Stimulated activated CD4-positive, alpha-beta T cell treated with anti-CD3 and anti-CD28 coated beads, Interleukin-1b, Interleukin-23, amount 100 ng/mL, for 4 hours (primary cell): ENCODE measurements around the gene SMIM23.

Experiments
- DNase-seq, 2 donors: peaks; one replicate each; pipeline ENCODE4 v3.0.0-alpha.2; 2020; ENCODE audit warnings: low read depth in 2 of 2

The SMIM23 gene

DNA sequence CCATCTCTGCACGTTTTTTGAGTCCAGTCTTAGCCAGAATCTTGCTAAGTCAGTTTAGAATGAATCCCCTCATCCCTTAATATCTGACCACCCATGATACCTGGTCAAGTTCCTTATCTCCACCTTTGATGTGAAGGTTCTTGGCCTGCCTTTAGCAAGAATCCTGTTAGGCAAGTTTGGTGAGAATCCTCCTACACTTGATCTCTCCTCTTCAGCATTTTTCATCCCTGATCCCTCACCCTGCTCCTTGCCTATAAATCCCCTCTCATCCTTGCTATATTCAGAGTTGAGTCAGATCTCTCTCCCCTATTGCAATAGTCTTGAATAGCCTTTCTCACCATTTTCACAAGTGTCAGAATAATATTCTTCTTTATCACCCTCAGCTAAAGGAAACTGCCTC is 31.0 kb downstream of the SMIM23 start:
- no peak for DNase-seq

DNA sequence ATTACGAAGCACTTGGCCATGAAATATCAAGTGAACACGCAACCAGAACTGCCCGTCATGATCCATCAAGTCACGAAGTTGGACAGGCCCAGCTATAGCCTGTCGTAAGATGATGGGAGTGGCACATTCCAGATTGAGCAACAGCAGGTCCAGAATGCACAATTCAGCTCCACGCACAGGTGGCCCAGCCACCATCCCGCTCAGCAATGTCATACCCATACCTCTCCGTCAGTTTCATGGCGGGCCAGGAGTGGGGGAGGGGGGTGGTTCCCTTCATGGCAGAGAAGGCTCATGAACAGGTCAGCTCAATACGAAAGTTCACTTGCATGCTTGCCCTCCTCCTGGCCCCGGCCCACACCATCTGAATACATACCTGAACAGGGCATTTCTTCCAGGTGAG is 34.9 kb downstream of the SMIM23 start:
- DNase-seq: no peak

DNA sequence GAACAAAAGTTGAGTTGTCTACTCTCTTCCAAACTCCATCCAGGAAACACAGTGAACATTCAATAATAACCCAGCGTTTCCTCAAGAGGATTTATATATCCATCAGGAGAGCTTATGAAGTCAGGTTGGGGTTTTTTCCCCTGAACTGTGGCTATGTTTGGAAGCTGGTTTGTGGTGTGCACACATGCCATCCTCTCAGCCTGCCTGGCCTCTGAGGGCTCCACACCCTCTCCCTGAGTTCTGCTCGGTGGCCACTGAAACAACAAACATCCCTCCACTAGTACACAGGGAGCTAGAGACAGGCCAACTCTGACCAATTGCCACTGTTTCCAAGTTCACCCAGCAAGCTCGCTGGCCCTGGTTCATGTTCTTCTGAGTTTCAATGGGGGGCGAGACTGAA is 35.7 kb downstream of the SMIM23 start:
- no peak for DNase-seq

DNA sequence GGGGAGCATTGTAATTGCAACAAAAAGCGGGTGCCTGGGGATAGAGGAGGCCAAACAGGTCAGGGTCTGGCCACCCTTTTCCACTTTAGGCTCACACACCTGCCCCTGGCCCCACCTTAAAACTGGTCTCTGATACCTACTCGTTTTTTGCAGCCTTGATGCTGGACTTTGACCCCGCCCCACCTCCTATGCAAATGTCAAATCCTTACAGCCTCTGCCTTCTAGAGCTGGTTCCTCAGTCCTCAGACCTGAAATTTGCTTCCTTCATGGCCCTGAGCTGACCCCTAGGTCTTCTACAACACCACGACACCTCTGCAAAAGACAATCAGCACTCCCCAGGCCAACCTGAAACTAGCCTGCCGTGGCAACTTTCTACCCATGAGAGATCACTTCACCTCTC is 37.7 kb downstream of the SMIM23 start:
- DNase-seq: no peak

DNA sequence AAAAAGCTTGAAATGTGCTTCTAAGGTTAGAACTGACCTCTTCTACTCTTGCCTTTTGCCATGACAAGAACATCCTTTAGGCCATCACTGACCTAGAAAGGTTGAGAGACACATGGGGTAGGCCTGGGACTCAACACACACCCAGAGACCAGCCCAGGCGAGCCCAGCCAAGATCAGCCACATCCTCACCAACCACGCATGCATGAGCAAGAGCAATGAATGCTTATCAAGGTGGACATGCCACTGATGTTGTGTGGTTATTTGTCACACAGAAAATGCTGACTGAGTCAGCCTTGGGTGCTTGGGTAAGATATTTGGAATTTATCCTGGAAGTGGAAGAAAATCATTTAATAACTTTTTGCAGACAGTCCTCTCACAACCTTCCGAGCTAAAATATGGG is 39.4 kb downstream of the SMIM23 start:
- no peak for DNase-seq

DNA sequence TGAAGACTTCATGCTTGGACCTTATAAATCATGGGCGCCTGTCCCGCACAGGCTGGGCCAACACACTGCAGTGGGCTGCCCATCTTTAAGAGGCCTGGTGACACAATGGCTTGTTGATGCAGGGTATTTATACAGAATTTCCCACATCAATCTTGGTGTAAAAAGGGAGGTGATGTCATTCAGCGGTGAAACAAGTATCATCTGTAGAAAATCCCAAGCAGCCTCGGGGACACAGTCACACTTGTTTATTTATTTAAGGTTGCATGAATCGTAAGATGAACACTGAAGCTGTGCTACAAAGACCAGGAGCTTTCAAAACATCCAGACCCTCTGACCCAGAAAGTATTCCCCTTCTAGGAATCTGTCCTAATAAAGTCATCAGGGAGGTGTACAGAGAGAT is 40.5 kb downstream of the SMIM23 start:
- no peak for DNase-seq

DNA sequence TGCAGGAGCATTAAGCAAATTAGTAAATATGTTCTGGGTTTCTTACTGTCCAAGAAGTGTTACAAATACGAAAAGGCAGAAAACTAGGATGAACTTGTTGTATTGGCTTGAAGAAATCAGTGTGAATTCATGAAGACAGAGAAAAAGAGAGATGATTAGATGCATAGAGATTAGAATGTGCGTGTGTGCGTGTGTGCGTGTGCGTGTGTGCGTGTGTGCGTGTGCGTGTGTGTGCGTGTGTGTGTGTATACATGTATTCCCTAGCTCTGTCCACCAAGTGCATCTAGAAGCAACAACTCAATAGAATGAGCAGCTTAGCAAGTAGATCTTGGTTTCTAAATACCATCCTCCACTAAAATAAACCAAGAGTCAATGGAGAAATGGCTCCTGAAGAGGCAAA is 41.5 kb downstream of the SMIM23 start:
- DNase-seq: no peak

DNA sequence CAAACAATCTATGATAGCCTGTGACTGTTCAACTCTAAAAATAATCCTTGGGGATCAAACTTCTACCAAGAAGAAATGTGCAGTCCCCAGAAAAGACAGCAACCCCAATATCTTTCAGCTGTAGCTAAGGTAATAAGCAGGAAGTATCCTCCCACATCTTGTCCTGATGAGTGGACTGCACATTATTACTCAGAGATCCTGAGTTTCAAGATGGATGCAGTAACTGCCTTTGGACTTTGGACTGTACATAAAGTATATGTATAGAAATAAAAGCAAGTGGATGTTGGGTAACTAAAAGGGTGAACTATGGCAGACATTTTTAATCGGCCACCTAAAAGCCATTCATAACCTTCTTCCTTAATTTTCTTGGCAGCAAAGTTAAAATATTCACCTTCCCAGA is 45.1 kb downstream of the SMIM23 start:
- no peak for DNase-seq

DNA sequence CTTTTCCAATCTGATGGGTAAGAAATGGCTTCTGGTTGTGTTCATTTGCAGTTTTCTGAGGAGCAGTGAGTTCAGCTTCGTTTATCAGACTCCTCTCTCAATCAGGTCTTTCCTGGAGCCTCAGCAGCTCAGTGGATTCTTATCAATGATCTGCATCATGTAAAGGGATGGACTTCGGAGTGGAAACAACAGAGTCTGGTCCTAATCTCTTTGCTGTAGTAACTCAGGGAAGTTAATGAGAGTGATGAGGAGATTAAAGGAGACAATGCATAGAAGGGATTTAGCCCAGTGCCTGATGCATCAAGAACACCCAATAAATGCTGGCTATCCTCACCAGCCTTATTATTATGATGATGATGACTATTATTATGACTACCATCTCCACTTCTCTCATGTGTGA is 47.2 kb downstream of the SMIM23 start:
- no peak for DNase-seq

DNA sequence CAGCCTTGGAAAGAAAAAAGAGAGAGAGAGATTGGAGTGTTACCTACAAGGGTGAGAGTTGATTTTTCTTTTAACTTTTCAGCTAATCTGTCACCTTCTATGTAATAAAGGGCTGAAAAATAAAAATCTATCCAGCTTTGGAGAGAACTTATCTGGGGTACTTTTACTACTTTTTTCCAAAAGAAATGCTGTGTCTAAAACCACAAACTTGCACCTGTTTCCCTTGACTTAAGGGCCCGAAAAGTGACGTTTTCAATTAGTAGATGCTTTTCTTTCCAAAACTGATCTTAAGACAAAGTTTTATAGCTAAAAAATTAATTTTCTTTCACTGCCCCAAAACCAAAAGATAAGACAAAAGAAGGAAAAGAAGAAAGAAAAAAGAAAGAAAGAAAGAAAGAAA is 48.8 kb downstream of the SMIM23 start:
- DNase-seq: no peak

DNA sequence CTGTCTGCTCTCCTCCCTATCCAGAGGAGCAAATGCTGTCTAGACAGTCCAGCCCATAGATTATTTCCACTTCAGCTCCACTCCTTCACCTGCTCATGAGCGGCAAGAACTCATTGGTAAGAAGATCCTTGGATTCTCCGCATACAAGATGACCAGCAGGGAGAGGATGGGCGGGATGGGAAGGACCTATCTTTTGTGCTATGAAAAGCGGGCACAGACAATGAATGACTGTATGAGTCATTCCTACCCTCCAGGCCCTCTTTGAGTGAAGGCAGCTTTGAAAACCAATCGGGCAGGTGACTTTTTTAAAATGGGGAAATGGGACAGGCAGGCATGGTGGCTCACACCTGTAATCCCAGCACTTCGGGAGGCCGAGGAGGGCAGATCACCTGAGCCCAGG is 49.4 kb downstream of the SMIM23 start:
- no peak for DNase-seq

DNA sequence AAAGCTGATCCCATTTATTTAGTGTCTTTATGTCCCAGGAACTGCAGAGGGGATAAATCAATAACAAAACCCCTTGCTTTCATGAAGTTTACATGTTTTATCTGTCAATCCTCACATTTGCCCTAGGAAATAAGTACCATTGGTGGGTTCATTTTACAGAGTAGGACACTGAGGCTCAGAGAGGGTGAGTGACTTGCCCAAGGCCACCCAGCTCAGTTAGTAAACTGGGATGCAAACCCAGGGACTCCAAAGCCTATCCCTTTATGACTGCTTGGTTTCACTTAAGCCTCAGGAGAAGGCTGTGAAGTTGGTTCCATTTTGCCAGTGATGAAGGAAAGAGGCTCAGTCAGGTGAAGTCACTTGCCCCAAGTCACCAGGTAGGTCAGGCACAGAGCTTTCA is 51.9 kb downstream of the SMIM23 start:
- no peak for DNase-seq

DNA sequence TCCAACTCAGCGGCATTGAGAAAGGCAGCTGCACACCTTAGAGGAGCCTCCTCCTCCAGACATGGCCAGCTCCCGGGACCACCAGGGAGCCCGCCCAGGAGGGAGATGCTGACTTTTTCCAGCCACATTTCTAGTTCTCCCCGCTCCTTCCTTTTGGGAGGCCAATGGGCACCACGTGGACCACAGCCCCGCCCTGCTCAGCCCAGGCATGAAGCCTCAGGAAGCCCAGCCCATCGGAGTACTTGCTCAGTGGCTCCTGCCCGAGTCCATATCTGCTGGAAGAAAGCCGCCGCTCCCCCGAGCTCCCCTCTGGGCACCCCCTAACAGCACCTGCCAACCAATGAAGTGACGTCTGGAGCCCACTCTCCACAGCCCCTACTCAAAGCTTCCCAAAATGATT is 52.4 kb downstream of the SMIM23 start:
- no peak for DNase-seq

DNA sequence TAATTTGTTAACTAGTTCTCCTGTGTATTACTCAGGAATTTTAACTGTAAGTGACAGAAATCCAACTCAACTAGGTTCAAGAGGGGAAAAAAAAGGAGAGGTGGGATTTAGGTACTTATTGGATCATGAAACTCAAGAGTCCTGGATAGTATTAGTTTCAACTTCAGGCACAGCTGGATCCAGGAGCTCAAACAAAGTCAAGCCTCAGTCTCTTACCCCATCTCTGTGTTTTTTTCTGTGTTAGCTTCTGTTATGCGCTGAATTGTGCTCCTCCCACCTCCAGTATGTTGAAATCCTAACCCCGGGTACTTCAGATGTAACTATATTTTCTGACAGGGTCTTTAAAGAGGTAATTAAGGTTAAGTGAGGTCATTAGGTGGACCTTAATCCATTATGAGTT is 53.5 kb downstream of the SMIM23 start:
- DNase-seq: no peak

DNA sequence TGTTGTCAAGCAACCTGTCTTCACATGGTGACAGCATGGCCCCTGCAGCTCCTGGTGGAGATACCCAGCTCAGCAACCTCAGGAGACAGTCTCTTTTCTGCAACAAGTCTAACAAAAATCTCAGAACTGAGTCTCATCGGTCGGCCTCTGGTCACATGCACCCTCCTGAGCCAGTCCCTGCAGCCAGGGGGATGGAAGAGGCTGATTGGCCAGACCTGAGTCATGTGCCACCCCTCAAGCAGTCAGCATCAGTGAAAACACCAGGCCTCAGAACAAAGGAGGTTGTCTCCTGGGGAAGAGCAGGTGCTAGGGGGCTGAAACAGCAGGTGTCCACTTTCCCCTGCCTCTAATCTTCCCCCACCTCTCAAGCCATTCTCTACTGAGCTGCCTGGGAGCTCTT is 54.4 kb downstream of the SMIM23 start:
- DNase-seq: no peak
